ENCODE measurements around the gene CLDN5.

DNA sequence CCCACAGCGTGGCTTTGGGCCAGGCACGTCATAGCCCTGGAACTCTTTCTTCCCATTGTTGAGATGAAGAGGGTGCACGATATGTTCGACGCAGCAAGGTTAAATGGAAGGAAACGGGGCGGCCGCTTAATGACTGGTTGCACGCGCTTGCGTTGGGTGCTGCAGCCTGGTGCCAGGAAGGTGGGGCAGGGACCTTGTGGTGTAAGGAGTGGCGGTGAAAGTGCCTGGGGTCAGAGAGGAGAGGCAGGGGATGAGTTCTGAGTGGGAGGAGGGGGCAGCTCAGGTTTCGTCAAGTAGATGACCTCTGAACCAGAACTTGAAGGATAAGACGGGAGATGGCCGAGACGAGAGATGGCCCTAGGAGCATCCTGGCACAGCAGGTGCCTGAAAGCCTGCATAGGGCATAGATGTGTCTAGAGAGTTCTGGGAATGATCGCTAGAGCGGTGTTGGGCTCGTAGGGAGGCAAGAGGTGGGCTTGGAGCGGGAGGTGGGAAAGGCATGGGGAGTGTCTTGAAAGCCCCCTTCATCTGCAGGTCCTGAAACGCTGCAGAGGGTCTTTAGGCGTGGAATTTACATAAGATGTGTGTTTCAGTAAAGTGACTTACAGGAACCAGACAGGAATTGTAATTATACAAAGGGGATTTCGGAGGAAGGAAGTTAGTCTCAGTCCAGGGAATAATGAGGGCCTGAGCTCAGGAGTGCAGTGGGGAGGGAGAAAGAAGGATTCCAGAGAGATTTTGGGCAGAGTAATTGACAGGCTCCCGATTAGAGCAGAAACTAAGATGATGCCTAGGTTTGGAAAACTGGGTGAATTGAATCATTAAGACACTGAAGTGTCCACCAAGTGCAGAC is 43.2 kb upstream of the CLDN5 start:
- TF ChIP-seq, protein P1, sequence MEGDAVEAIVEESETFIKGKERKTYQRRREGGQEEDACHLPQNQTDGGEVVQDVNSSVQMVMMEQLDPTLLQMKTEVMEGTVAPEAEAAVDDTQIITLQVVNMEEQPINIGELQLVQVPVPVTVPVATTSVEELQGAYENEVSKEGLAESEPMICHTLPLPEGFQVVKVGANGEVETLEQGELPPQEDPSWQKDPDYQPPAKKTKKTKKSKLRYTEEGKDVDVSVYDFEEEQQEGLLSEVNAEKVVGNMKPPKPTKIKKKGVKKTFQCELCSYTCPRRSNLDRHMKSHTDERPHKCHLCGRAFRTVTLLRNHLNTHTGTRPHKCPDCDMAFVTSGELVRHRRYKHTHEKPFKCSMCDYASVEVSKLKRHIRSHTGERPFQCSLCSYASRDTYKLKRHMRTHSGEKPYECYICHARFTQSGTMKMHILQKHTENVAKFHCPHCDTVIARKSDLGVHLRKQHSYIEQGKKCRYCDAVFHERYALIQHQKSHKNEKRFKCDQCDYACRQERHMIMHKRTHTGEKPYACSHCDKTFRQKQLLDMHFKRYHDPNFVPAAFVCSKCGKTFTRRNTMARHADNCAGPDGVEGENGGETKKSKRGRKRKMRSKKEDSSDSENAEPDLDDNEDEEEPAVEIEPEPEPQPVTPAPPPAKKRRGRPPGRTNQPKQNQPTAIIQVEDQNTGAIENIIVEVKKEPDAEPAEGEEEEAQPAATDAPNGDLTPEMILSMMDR (IDR thresholded peaks at IDR 0.05) = no peak
- TF ChIP-seq POLR2A (IDR thresholded peaks at IDR 0.05) = no peak

Data from heart left ventricle (tissue), 13 donors.